ENCODE data around the gene NTRK3. TPM values are rescaled to one million over a fixed set of nuclear protein-coding genes. Genes with fewer than 3 reads are reported as not detected.

The NTRK3 gene
- total RNA-seq, 1 donor from 2014 or later, result 11.8 TPM

- no peak for DNase-seq (ENCODE audit: low spot score)
Measured at GRCh38 chr15:88230823-88231222, 25.7 kb downstream of the NTRK3 start.

GRCh38 chr15:88225461-88225860 is 31.1 kb downstream of the NTRK3 start:
- no peak for DNase-seq (ENCODE audit: low spot score)

GRCh38 chr15:88223084-88223483 is 33.5 kb downstream of the NTRK3 start:
- no peak for DNase-seq (ENCODE audit: low spot score)

- no peak for DNase-seq (ENCODE audit: low spot score)
Measured at GRCh38 chr15:88221836-88222235, 34.7 kb downstream of the NTRK3 start.

GRCh38 chr15:88220443-88221335 is 35.9 kb downstream of the NTRK3 start:
- no peak for DNase-seq (ENCODE audit: low spot score)

- no peak for DNase-seq (ENCODE audit: low spot score)
Measured at GRCh38 chr15:88219623-88220022, 36.9 kb downstream of the NTRK3 start.

- DNase-seq (ENCODE audit: low spot score), result no peak
Measured at GRCh38 chr15:88218557-88219221, 37.9 kb downstream of the NTRK3 start.

- no peak for DNase-seq (ENCODE audit: low spot score)
Measured at GRCh38 chr15:88215066-88215648, 41.4 kb downstream of the NTRK3 start.

- no peak for DNase-seq (ENCODE audit: low spot score)
Measured at GRCh38 chr15:88209111-88209510, 47.4 kb downstream of the NTRK3 start.

- DNase-seq (ENCODE audit: low spot score), result no peak
Measured at GRCh38 chr15:88208396-88208795, 48.1 kb downstream of the NTRK3 start.

GRCh38 chr15:88207565-88207964 is 49.0 kb downstream of the NTRK3 start:
- no peak for DNase-seq (ENCODE audit: low spot score)

- DNase-seq (ENCODE audit: low spot score), result no peak
Measured at GRCh38 chr15:88204584-88204983, 52.0 kb downstream of the NTRK3 start.

GRCh38 chr15:88202231-88202630 is 54.3 kb downstream of the NTRK3 start:
- no peak for DNase-seq (ENCODE audit: low spot score)

- DNase-seq (ENCODE audit: low spot score), result no peak
Measured at GRCh38 chr15:88201207-88201606, 55.3 kb downstream of the NTRK3 start.

GRCh38 chr15:88196961-88197360 is 59.6 kb downstream of the NTRK3 start:
- no peak for DNase-seq (ENCODE audit: low spot score)

- no peak for DNase-seq (ENCODE audit: low spot score)
Measured at GRCh38 chr15:88194162-88194561, 62.4 kb downstream of the NTRK3 start.

GRCh38 chr15:88193415-88193814 is 63.1 kb downstream of the NTRK3 start:
- DNase-seq (ENCODE audit: low spot score), result no peak

- no peak for DNase-seq (ENCODE audit: low spot score)
Measured at GRCh38 chr15:88191812-88192165, 64.8 kb downstream of the NTRK3 start.

- no peak for DNase-seq (ENCODE audit: low spot score)
Measured at GRCh38 chr15:88190232-88190631, 66.3 kb downstream of the NTRK3 start.

- DNase-seq (ENCODE audit: low spot score), result no peak
Measured at GRCh38 chr15:88188300-88188699, 68.2 kb downstream of the NTRK3 start.

GRCh38 chr15:88187195-88187594 is 69.3 kb downstream of the NTRK3 start:
- DNase-seq (ENCODE audit: low spot score), result no peak

GRCh38 chr15:88185584-88185983 is 71.0 kb downstream of the NTRK3 start:
- no peak for DNase-seq (ENCODE audit: low spot score)

GRCh38 chr15:88181613-88182012 is 74.9 kb downstream of the NTRK3 start:
- DNase-seq (ENCODE audit: low spot score), result no peak
